Stomach (tissue), 9 donors: ENCODE results near the gene GOPC. TPM values are rescaled to one million over a fixed set of nuclear protein-coding genes. Genes with fewer than 3 reads are reported as not detected.

Source experiments
- DNase-seq, 2 donors: peaks; one replicate each; pipeline versions ENCODE4 v3.0.0 to v3.0.0-alpha.2; 2013 to 2019
- H3K27ac ChIP-seq, 5 donors: fragments of 200-600 bp in 4 of 5; sonication (generic) in 4 of 5; one replicate each; pipeline ENCODE4 v1.5.1; 2013 to 2019; ENCODE audit warnings: mild to moderate bottlenecking in 1 of 5, moderate library complexity in 1 of 5
- H3K27me3 ChIP-seq, 3 donors: fragments of 200-600 bp; sonication (generic); one replicate each; pipeline ENCODE4 v1.5.1; 2017 to 2019; ENCODE audit warnings: mixed run types in 1 of 3
- H3K36me3 ChIP-seq, 4 donors: fragments of 200-600 bp; sonication (generic); 1 replicate in 3 of 4; 2 replicates in 1 of 4; pipeline ENCODE4 v1.5.1; 2016 to 2019
- H3K4me1 ChIP-seq, 4 donors: fragments of 200-600 bp; sonication (generic); one replicate each; pipeline ENCODE4 v1.5.1; 2016 to 2019
- H3K4me3 ChIP-seq, 4 donors: fragments of 200-600 bp; sonication (generic) in 3 of 4; one replicate each; pipeline ENCODE4 v1.5.1; 2016 to 2019; ENCODE audit warnings: mild to moderate bottlenecking in 1 of 4
- H3K9me3 ChIP-seq, 4 donors: fragments of 200-600 bp; sonication (generic); one replicate each; pipeline ENCODE4 v1.5.1; 2016 to 2019
- EP300 ChIP-seq: sonication (generic); formaldehyde crosslinking; IDR thresholded peaks from one replicate; pipeline ENCODE4 v1.6.1; 2017; ENCODE audit warnings: antibody characterized with exemption
- POLR2A ChIP-seq, 4 donors: fragments of 450-650 bp; IDR thresholded peaks; one replicate each; pipeline ENCODE4 v1.6.1; 2016; ENCODE audit warnings: antibody characterized with exemption in 4 of 4, control low read depth in 2 of 4, mild to moderate bottlenecking in 1 of 4, moderate library complexity in 1 of 4
- POLR2AphosphoS5 ChIP-seq, 3 donors: sonication (generic); formaldehyde crosslinking; IDR thresholded peaks; one replicate each; pipeline ENCODE4 v1.6.1; 2016; ENCODE audit warnings: antibody characterized with exemption in 3 of 3
- WGBS, 5 donors: extraction: QIAGEN DNeasy Blood & Tissue Kit in 3 of 5; methylation state at CpG; one replicate each; pipeline versions ENCODE4 v1.1.5 to v1.1.7; 2013 to 2018; 5-methylcytosine and 5-hydroxymethylcytosine counted together
- intact Hi-C: fragments of 100-400 bp; cut with DNase I; formaldehyde crosslinking; loops from one replicate; pipeline ENCODE4 v1.15.1; 2023; ENCODE audit warnings: low total_unique reads
- polyA plus RNA-seq, 3 donors: library from polyadenylated mRNA; stranded (reverse); fragments of 200-250 nt; gene quantifications; one replicate each; pipeline ENCODE4 v1.2.3, GENCODE V29; 2013
- total RNA-seq, 5 donors: library from RNA; depleted of rRNA; stranded (reverse); fragments of >200 nt; gene quantifications; one replicate each; pipeline versions ENCODE4 v1.1.0 to v1.2.3, GENCODE V29; 2014 to 2016
- TF ChIP-seq, protein P1 (sequence below), 7 experiments: fragments of 450-650 bp in 4 of 7; fragments of 200-600 bp in 3 of 7; sonication (generic) in 3 of 7; IDR thresholded peaks; one replicate each; pipeline ENCODE4 v1.5.1; 2016 to 2019; ENCODE audit warnings: antibody characterized with exemption in 7 of 7, control low read depth in 2 of 7, mild to moderate bottlenecking in 1 of 7
- donor health status: healthy with polysubstance abuse.
- donor health status: Bipolar disorder and iron deficiency.
- donor health status: healthy.

Gene GOPC
- total and polyA plus RNA-seq, 8 donors, result 4.7 to 49.4 (median 13.8) TPM

DNA sequence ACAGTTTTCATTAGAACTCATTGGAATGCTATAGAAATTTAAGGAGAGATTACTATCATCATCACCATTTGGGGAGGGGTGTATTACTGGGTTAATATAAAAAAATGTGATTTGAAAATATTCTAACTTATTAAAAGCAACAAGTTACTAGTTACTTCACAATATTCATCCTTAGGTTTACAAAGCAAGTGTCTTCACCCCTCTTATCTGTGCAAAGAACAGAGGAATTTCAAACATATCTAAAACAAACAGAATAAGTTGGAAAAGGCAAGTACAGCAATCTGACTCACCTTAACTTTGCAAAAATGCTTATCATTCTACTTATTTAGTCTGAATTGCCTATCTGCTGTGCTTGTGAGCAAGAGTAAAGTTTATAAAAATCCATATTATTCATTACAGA lies 87.0 kb downstream of the GOPC start:
- no peak overlapping the region for H3K4me3 ChIP-seq
- peaks cover 0 to 19% (median 5%) of the 10 kb centered on the region in 4 donors for H3K4me1 ChIP-seq
- no peak for DNase-seq
- TF ChIP-seq POLR2A (IDR thresholded peaks at IDR 0.05) (no peak), EP300 (no peak)
- TF ChIP-seq, protein P1, sequence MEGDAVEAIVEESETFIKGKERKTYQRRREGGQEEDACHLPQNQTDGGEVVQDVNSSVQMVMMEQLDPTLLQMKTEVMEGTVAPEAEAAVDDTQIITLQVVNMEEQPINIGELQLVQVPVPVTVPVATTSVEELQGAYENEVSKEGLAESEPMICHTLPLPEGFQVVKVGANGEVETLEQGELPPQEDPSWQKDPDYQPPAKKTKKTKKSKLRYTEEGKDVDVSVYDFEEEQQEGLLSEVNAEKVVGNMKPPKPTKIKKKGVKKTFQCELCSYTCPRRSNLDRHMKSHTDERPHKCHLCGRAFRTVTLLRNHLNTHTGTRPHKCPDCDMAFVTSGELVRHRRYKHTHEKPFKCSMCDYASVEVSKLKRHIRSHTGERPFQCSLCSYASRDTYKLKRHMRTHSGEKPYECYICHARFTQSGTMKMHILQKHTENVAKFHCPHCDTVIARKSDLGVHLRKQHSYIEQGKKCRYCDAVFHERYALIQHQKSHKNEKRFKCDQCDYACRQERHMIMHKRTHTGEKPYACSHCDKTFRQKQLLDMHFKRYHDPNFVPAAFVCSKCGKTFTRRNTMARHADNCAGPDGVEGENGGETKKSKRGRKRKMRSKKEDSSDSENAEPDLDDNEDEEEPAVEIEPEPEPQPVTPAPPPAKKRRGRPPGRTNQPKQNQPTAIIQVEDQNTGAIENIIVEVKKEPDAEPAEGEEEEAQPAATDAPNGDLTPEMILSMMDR (IDR thresholded peaks at IDR 0.05), result no peak
- H3K36me3 ChIP-seq, result peaks cover 0 to 7% (median 1%) of the 10 kb centered on the region in 4 donors
- no peak overlapping the region for H3K27ac ChIP-seq
- no peaks in the 10 kb centered on the region for H3K9me3 ChIP-seq
- intact Hi-C loops, result no loop called here
- no peaks in the 10 kb centered on the region for H3K27me3 ChIP-seq

DNA sequence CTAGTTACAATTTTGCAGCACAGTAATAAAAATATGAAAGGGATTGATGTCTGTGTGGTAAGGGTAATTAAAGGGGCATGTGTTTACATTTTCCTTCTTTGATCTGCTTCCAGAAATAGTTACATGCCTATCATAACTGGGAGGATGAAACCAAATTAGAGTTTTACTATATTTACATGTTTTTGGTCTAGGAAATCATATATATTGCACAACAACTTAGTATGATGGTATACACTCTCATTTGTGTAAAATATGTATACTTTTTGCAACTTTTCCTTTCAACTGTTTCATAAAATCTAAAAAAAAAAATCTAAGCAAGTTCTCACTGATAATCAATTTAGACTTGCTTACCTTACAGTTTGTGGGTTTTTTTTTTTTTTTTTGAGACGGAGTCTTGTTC lies 87.7 kb downstream of the GOPC start:
- no peaks in the 10 kb centered on the region for H3K27me3 ChIP-seq
- no peaks in the 10 kb centered on the region for H3K9me3 ChIP-seq
- no peak for DNase-seq
- no peak overlapping the region for H3K4me3 ChIP-seq
- intact Hi-C loops, result no loop called here
- WGBS, 5 donors, result 79 to 100% (median 86%) methylated on average over 1 of the region's 1 CpG
- TF ChIP-seq EP300 (no peak), POLR2AphosphoS5 (IDR thresholded peaks at IDR 0.05) (no peak), POLR2A (IDR thresholded peaks at IDR 0.05) (no peak)
- TF ChIP-seq, protein P1 (IDR thresholded peaks at IDR 0.05), result no peak
- no peak overlapping the region for H3K27ac ChIP-seq
- H3K4me1 ChIP-seq, result peaks cover 0 to 19% (median 5%) of the 10 kb centered on the region in 4 donors
- H3K36me3 ChIP-seq, result peaks cover 0 to under 1% (median 0%) of the 10 kb centered on the region in 4 donors

DNA sequence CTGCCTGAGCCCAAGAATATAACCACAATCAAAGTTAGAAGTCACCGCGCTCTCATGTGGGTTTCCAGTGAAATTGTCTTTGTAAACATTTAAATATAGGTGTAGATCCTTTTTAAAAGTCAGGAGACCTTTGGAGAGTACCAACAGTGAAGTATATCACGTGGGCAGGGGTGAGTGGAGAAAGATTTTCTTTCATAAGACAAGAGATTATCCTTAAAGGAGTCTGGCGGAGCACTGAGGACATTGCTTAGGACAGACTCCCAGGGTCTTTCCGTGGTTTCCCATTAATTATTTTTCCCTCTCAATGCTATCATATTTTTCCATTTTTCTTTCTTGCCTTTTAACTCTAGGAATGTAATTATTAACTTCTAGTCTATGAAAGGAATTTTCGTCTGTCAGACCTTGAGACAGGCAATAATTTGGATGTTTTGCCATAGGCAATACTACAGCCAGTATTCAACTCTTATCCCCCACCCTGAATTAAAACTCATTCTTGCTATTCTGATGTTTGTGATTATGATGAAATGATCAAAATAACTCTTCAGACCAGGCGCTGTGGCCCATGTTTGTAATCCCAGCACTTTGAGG lies 88.4 kb downstream of the GOPC start:
- TF ChIP-seq POLR2A (IDR thresholded peaks at IDR 0.05), result no peak
- TF ChIP-seq, protein P1 (IDR thresholded peaks at IDR 0.05), result no peak
- TF ChIP-seq POLR2AphosphoS5 (IDR thresholded peaks at IDR 0.05), result no peak
- TF ChIP-seq EP300, result no peak
- 70 to 82% (median 76%) methylated on average over 7 of the region's 7 CpGs for WGBS, 5 donors
- no peak for DNase-seq
- Histone ChIP-seq H3K27me3 (no peaks in the 10 kb centered on the region), H3K4me1 (peaks cover 0 to 19% (median 5%) of the 10 kb centered on the region in 4 donors), H3K9me3 (no peaks in the 10 kb centered on the region), H3K4me3 (no peak overlapping the region), H3K27ac (no peak overlapping the region), H3K36me3 (peaks cover 0 to 1% (median 0%) of the 10 kb centered on the region in 4 donors)
- intact Hi-C loops, result no loop called here

GRCh38 chr6:117512987-117513573 lies 89.2 kb downstream of the GOPC start:
- intact Hi-C loops, result no loop called here
- no peak overlapping the region for H3K4me3 ChIP-seq
- H3K27me3 ChIP-seq, result no peaks in the 10 kb centered on the region
- TF ChIP-seq POLR2A (IDR thresholded peaks at IDR 0.05), result no peak
- TF ChIP-seq EP300, result no peak
- TF ChIP-seq, protein P1 (IDR thresholded peaks at IDR 0.05), result no peak
- no peak for TF ChIP-seq POLR2AphosphoS5 (IDR thresholded peaks at IDR 0.05)
- no peak for DNase-seq
- WGBS, 5 donors, result 37 to 89% (median 76%) methylated on average over 2 of the region's 2 CpGs
- H3K4me1 ChIP-seq, result peaks cover 0 to 19% (median 5%) of the 10 kb centered on the region in 4 donors
- H3K27ac ChIP-seq, result no peak overlapping the region
- H3K36me3 ChIP-seq, result peaks cover 0 to 7% (median 0%) of the 10 kb centered on the region in 4 donors
- no peaks in the 10 kb centered on the region for H3K9me3 ChIP-seq
